ENCODE results near the gene FOXE3. TPM values are rescaled to one million over a fixed set of nuclear protein-coding genes. Genes with fewer than 3 reads are reported as not detected.
A peak's percentile ranks its signal among the peaks of the same experiment; 100 is the strongest.
"Not testable (repeated sequence)": the region's sequence is repeated elsewhere in the genome, so short reads cannot be mapped to it uniquely, and the experiment has no call there.

Gene FOXE3
- total RNA-seq, 4 donors from 2014 or later, result not detected

DNA sequence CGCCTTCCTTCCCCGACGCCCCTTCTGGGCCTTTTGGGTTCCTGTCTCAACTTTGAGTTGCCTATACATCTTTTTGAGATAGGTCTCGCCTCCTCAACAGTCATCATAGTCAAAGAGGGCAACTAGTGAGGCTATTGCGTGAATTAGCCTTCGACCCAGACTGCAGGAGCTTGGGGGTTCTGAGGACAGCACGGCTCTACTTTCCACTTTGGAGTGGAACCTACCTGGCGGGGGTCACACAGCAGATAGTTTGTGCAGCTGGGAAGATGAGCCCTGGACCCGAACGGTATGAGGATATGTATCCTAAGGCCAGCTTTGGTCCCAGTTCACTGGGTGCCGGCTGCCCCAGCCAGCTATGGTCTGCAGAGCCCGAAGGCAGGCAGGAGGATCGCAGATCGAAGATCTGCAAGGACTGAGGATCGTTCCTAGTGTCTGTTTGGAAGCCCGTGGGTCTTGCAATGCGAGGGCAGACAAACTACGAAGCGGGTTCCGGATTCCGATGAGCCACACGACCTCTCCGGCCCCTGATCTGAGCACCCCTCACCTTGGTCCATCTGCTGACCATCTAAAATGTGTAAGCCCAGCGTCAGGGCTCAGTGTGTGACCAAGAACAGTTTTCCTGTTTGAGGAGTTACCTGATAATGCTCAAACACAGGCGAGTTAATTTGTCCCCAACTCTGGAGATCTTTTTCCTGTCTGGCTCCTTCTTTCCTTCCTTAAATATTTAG, 29.9 kb downstream of the FOXE3 start:
- Histone ChIP-seq H3K36me3 (no peaks in the 10 kb centered on the region), H3K27me3 (peaks cover 12 to 100% (median 73%) of the 10 kb centered on the region in 4 donors), H3K27ac (replicated peaks in 1 of 4) (no peak overlapping the region), H3K4me3 (no peak overlapping the region), H3K4me1 (peaks cover 14 to 29% (median 21%) of the 10 kb centered on the region in 4 donors), H3K9me3 (no peaks in the 10 kb centered on the region)
- intact Hi-C loops (cut with DNase I), result no loop called here
- TF ChIP-seq POLR2A (IDR thresholded peaks at IDR 0.05; ENCODE audit: low read depth) (no peak), EP300 (IDR thresholded peaks at IDR 0.05) (no peak), POLR2AphosphoS5 (IDR thresholded peaks at IDR 0.05) (no peak)
- DNase-seq (ENCODE audit: extremely low spot score), result no peak
- 22% methylated on average over 11 of the region's 25 CpGs for WGBS

DNA sequence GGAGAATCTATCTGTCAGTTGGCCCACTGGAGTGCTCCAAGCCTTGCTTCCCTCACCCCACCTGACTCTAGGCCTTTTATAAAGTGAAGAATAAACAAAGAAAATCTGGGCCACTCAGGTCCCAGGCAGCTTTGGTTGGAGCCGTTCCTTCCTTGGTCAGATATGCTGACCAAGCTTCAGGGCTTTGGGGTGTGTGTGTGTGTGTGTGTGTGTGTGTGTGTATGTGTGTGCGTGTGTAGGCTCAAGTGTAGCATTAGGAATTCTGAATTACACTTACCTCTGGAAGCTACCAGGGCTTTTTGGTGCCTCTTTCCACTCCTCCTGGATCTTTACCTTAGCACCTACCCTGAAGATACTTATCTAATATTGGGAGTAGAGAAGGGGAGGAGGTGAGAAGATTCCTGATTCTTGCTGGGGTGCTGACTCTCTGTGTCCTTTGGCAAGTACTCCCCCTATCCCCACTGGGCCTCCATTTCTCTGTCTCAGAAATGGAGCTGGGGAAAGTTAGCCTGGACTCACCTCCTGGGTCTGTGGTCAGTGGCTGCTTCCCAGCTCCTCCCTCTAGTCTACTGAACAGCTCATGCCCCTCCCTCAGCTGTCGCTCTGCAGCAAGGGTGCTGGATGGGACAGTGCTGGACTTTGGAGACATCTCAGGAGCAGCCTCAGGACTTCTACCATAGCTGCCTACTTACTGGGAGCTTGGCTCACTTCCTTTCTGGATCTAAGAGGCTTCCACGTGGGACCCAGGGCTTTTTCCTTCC, 32.6 kb downstream of the FOXE3 start:
- H3K9me3 ChIP-seq, result no peaks in the 10 kb centered on the region
- peaks cover 12 to 100% (median 53%) of the 10 kb centered on the region in 4 donors for H3K27me3 ChIP-seq
- no peak for DNase-seq (ENCODE audit: extremely low spot score)
- H3K36me3 ChIP-seq, result no peaks in the 10 kb centered on the region
- no peak overlapping the region for H3K27ac ChIP-seq (replicated peaks in 1 of 4)
- H3K4me1 ChIP-seq, result peaks cover 14 to 29% (median 20%) of the 10 kb centered on the region in 4 donors
- WGBS, result 58% methylated on average over 4 of the region's 4 CpGs
- intact Hi-C loops (cut with DNase I), result no loop called here
- TF ChIP-seq, protein P1, sequence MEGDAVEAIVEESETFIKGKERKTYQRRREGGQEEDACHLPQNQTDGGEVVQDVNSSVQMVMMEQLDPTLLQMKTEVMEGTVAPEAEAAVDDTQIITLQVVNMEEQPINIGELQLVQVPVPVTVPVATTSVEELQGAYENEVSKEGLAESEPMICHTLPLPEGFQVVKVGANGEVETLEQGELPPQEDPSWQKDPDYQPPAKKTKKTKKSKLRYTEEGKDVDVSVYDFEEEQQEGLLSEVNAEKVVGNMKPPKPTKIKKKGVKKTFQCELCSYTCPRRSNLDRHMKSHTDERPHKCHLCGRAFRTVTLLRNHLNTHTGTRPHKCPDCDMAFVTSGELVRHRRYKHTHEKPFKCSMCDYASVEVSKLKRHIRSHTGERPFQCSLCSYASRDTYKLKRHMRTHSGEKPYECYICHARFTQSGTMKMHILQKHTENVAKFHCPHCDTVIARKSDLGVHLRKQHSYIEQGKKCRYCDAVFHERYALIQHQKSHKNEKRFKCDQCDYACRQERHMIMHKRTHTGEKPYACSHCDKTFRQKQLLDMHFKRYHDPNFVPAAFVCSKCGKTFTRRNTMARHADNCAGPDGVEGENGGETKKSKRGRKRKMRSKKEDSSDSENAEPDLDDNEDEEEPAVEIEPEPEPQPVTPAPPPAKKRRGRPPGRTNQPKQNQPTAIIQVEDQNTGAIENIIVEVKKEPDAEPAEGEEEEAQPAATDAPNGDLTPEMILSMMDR (IDR thresholded peaks at IDR 0.05), result no peak
- TF ChIP-seq EP300 (IDR thresholded peaks at IDR 0.05), result no peak
- no peak for TF ChIP-seq POLR2A (IDR thresholded peaks at IDR 0.05; ENCODE audit: low read depth)
- TF ChIP-seq POLR2AphosphoS5 (IDR thresholded peaks at IDR 0.05), result no peak
- no peak overlapping the region for H3K4me3 ChIP-seq

DNA sequence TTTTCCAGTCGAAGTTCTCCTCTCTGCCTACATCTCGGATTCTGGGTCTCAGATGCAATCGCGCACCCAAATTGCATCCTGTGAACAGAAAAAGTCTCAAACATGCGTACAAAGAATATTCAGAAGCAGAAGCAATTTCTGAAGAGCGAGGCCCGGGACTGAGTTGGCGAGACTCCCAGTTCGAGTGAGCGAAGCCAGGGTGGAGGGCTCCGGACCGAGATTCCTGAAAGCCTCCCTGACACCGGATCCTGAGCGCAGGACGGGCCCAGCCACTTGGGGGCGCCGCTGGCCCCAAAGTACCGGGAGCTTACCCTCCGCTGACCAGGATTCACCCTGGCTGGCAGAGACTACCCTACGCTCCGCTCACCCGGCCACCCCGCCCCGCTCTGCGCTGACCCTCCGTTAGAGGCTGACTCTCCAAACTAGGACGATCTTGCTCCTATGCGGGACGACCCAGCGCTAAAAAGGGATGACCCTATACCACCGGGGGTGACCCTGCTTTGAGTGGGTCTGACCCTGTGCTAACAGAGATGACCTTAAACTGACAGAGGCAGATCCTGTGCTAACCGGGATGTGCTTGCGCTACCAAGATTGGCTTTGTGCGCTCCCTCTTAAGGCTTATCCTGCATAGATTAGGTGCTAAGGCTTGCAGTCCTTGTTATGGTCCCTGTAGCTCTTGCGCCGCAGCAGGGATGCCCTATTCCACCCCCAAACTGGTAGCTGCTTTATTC, 33.9 kb downstream of the FOXE3 start:
- peaks cover 4 to 16% (median 10%) of the 10 kb centered on the region in 4 donors for H3K4me1 ChIP-seq
- intact Hi-C loops (cut with DNase I), result no loop called here
- no peaks in the 10 kb centered on the region for H3K36me3 ChIP-seq
- H3K4me3 ChIP-seq, result no peak overlapping the region
- H3K9me3 ChIP-seq, result no peaks in the 10 kb centered on the region
- TF ChIP-seq, protein P1 (IDR thresholded peaks at IDR 0.05), result peak; percentile 17 to 54 (median 38)
- TF ChIP-seq POLR2AphosphoS5 (IDR thresholded peaks at IDR 0.05), result no peak
- no peak for DNase-seq (ENCODE audit: extremely low spot score)
- WGBS, result 37% methylated on average over 20 of the region's 36 CpGs
- H3K27me3 ChIP-seq, result peaks cover 3 to 100% (median 41%) of the 10 kb centered on the region in 4 donors
- H3K27ac ChIP-seq (replicated peaks in 1 of 4), result no peak overlapping the region

DNA sequence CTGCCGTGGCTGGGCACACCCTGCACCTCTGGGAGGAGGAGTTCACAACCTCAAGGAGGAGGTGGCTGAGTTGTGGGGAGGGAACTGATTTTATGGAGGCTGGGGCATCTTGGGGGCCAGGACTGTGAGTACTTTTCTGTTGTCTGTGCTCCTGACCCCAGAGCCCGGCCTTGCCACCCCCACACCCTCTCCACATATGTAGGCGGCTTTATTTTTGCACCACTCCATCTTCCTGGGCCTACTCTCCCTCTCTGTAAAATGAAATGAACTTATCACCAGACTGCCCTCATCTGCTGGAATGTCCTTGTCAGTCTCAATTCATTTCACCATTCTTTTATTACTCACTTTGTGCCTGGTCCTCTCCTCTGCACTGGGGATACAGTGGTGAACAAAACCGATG, 34.5 kb downstream of the FOXE3 start:
- intact Hi-C loops (cut with DNase I), result no loop called here
- Histone ChIP-seq H3K4me3 (no peak overlapping the region), H3K27me3 (peaks cover 0 to 99% (median 35%) of the 10 kb centered on the region in 4 donors), H3K9me3 (no peaks in the 10 kb centered on the region), H3K36me3 (no peaks in the 10 kb centered on the region), H3K4me1 (peaks cover 0 to 11% (median 6%) of the 10 kb centered on the region in 4 donors), H3K27ac (replicated peaks in 1 of 4) (no peak overlapping the region)
- 93% methylated on average over 3 of the region's 4 CpGs for WGBS
- TF ChIP-seq POLR2AphosphoS5 (IDR thresholded peaks at IDR 0.05) (no peak), POLR2A (IDR thresholded peaks at IDR 0.05; ENCODE audit: low read depth) (no peak), EP300 (IDR thresholded peaks at IDR 0.05) (no peak)
- TF ChIP-seq, protein P1 (IDR thresholded peaks at IDR 0.05), result no peak
- no peak for DNase-seq (ENCODE audit: extremely low spot score)

DNA sequence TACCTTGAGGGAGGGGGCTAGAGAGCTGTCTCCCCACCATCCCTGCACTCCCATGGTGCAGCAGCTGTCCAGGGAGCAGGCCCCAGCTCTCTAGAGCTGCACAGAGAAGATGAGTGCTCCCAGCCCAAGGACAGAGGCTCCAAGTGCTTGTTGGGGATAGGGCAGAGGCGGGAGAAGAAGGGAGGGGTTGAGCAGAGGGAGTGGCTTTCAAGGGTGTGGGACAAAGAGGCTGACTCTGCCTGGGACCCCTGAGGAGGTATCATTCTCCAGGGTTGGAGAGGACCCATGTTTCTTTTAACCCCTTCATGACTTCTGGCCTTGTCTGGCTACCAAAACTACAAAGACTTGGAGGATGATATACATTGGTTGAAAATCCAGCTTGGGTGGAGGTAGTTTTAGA, 36.3 kb downstream of the FOXE3 start:
- H3K4me3 ChIP-seq, result no peak overlapping the region
- H3K36me3 ChIP-seq, result no peaks in the 10 kb centered on the region
- no peak overlapping the region for H3K27ac ChIP-seq (replicated peaks in 1 of 4)
- peaks cover 0 to 11% (median 6%) of the 10 kb centered on the region in 4 donors for H3K4me1 ChIP-seq
- DNase-seq (ENCODE audit: extremely low spot score), result no peak
- 100% methylated on average over 1 of the region's 1 CpG for WGBS
- peaks cover 0 to 99% (median 18%) of the 10 kb centered on the region in 4 donors for H3K27me3 ChIP-seq
- intact Hi-C loops (cut with DNase I), result no loop called here
- H3K9me3 ChIP-seq, result no peaks in the 10 kb centered on the region
- TF ChIP-seq POLR2AphosphoS5 (IDR thresholded peaks at IDR 0.05) (no peak), POLR2A (IDR thresholded peaks at IDR 0.05; ENCODE audit: low read depth) (no peak), EP300 (IDR thresholded peaks at IDR 0.05) (no peak)
- TF ChIP-seq, protein P1 (IDR thresholded peaks at IDR 0.05), result no peak

DNA sequence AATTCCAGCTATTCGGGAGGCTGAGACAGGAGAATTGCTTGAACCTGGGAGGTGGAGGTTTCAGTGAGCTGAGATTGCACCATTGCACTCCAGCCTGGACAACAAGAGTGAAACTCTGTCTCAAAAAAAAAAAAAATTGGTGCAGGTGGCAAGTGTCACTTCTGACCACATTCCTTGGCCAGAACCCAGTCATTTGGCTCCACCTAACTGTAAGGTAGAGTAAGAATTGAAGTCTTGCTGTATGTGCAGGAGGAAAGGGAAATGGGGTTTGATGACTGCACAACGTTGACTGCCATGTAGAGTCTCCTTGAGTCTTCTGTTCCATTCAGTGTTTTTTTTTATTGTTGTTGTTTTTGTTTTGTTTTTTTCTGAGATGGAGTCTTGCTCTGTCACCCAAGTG, 37.8 kb downstream of the FOXE3 start:
- DNase-seq (ENCODE audit: extremely low spot score); H3K36me3 ChIP-seq; intact Hi-C loops (cut with DNase I); H3K9me3 ChIP-seq; H3K27ac ChIP-seq (replicated peaks in 1 of 4); H3K4me3 ChIP-seq: not testable (repeated sequence)
- Histone ChIP-seq H3K27me3 (peaks cover 0 to 98% (median 12%) of the 10 kb centered on the region in 4 donors), H3K4me1 (peaks cover 0 to 11% (median 6%) of the 10 kb centered on the region in 4 donors)
- WGBS, result 86% methylated on average over 2 of the region's 2 CpGs

Measured in esophagus muscularis mucosa (tissue), 4 donors.